Stimulated activated CD4-positive, alpha-beta T cell treated with anti-CD3 and anti-CD28 coated beads, Interleukin-1b, Interleukin-23, amount 100 ng/mL, for 24 hours (primary cell): ENCODE results near the gene SFTA2.
"Not testable (repeated sequence)": the region's sequence is repeated elsewhere in the genome, so short reads cannot be mapped to it uniquely, and the experiment has no call there.

Source experiments
- DNase-seq, 4 experiments: peaks; one replicate each; pipeline ENCODE4 v3.0.0-alpha.2; 2020; ENCODE audit warnings: low read depth in 4 of 4, low spot score in 1 of 4

The SFTA2 gene

GRCh38 chr6:30914076-30914853 is 17.7 kb downstream of the SFTA2 start, which contains the start of gene VARS2:
Gene VARS2, plus strand, starts transcription at chr6:30914238. Its CDS starts 599 bp downstream, at chr6:30914837.
- DNase-seq = peak; percentile 65 to 85 (median 71)

GRCh38 chr6:30913721-30914075 is 18.3 kb downstream of the SFTA2 start:
- DNase-seq = no peak

- no peak for DNase-seq
Observed at GRCh38 chr6:30912746-30913520, 19.0 kb downstream of the SFTA2 start.

GRCh38 chr6:30910473-30910872 is 21.5 kb downstream of the SFTA2 start:
- not testable (repeated sequence) for DNase-seq

- no peak for DNase-seq
Observed at GRCh38 chr6:30908700-30909099, 23.3 kb downstream of the SFTA2 start.

- peak; percentile 84 to 97 (median 93) for DNase-seq
Observed at GRCh38 chr6:30907758-30908591, 24.0 kb downstream of the SFTA2 start, which contains the start of gene GTF2H4. Gene GTF2H4, plus strand, starts transcription at chr6:30908207.

- not testable (repeated sequence) for DNase-seq
Observed at GRCh38 chr6:30907290-30907757, 24.6 kb downstream of the SFTA2 start.

- DNase-seq = no peak
Observed at GRCh38 chr6:30903236-30903635, 28.7 kb downstream of the SFTA2 start.

- DNase-seq = no peak
Observed at GRCh38 chr6:30902709-30903108, 29.3 kb downstream of the SFTA2 start.

- not testable (repeated sequence) for DNase-seq
Observed at GRCh38 chr6:30902196-30902595, 29.8 kb downstream of the SFTA2 start.

GRCh38 chr6:30901436-30901835 is 30.5 kb downstream of the SFTA2 start:
- no peak for DNase-seq

GRCh38 chr6:30900863-30901417 is 31.0 kb downstream of the SFTA2 start:
- no peak for DNase-seq

GRCh38 chr6:30898750-30899360 is 33.1 kb downstream of the SFTA2 start:
- DNase-seq = no peak

- no peak for DNase-seq
Observed at GRCh38 chr6:30897882-30898281, 34.1 kb downstream of the SFTA2 start.

- no peak for DNase-seq
Observed at GRCh38 chr6:30896541-30896940, 35.4 kb downstream of the SFTA2 start.

- DNase-seq = no peak
Observed at GRCh38 chr6:30895343-30895742, 36.6 kb downstream of the SFTA2 start.

- DNase-seq = no peak
Observed at GRCh38 chr6:30894935-30895334, 37.0 kb downstream of the SFTA2 start.

- DNase-seq = no peak
Observed at GRCh38 chr6:30894381-30894780, 37.6 kb downstream of the SFTA2 start.

- no peak for DNase-seq
Observed at GRCh38 chr6:30893666-30894065, 38.3 kb downstream of the SFTA2 start.

- no peak for DNase-seq
Observed at GRCh38 chr6:30893001-30893591, 38.9 kb downstream of the SFTA2 start.
